GM18870 (cell line): ENCODE measurements around the gene NOP9.
"Not testable (repeated sequence)": the region's sequence is repeated elsewhere in the genome, so short reads cannot be mapped to it uniquely, and the experiment has no call there.

ENCODE experiments used
- ATAC-seq: cut with Tn5 transposase; IDR thresholded peaks from one replicate; pipeline ENCODE4 v1.9.1; 2021; ENCODE audit warnings: moderate library complexity; ENCODE audit not compliant: unreplicated experiment

NOP9 gene

GRCh38 chr14:24343795-24344660, 44.4 kb downstream of the NOP9 start:
- no peak for ATAC-seq

GRCh38 chr14:24347134-24347533, 47.5 kb downstream of the NOP9 start:
- no peak for ATAC-seq

- ATAC-seq: no peak
Observed at GRCh38 chr14:24348186-24348585, 48.5 kb downstream of the NOP9 start.

- no peak for ATAC-seq
Observed at GRCh38 chr14:24349742-24350141, 50.1 kb downstream of the NOP9 start.

GRCh38 chr14:24351517-24351916, 51.9 kb downstream of the NOP9 start:
- ATAC-seq: no peak

- no peak for ATAC-seq
Observed at GRCh38 chr14:24353559-24354481, 54.2 kb downstream of the NOP9 start.

- not testable (repeated sequence) for ATAC-seq
Observed at GRCh38 chr14:24354482-24354825, 54.8 kb downstream of the NOP9 start.

GRCh38 chr14:24355009-24355408, 55.4 kb downstream of the NOP9 start:
- no peak for ATAC-seq

- ATAC-seq: no peak
Observed at GRCh38 chr14:24356208-24356607, 56.6 kb downstream of the NOP9 start.
